ENCODE results near the gene BDKRB1. TPM values are rescaled to one million over a fixed set of nuclear protein-coding genes. Genes with fewer than 3 reads are reported as not detected.

BDKRB1 gene
- total RNA-seq, 1 experiment from 2014 or later, result not detected

Small RNAs within 50 kb of the gene (small RNA-seq; reads per million reads assigned to genes)
- 0 reads per million in 2 experiments for gene CKS1BP1

Other genes with a start within 250 kb of the BDKRB1 start
- 0.06 and 0.22 TPM in 2 replicates for gene C14orf132, start 216.8 kb upstream of the BDKRB1 start, total RNA-seq (2014; rRNA removed; shearing (Covaris generic))
- gene BDKRB2, start 51.4 kb upstream of the BDKRB1 start, total RNA-seq (2014; rRNA removed; shearing (Covaris generic)), result not detected in 2 replicates
- gene ATG2B, start 107.1 kb downstream of the BDKRB1 start, total RNA-seq (2014; rRNA removed; shearing (Covaris generic)), result 10.1 and 13.1 TPM in 2 replicates
- gene GSKIP, start 107.3 kb downstream of the BDKRB1 start, total RNA-seq (2014; rRNA removed; shearing (Covaris generic)), result 38.6 and 44.0 TPM in 2 replicates
- gene AK7, start 135.9 kb downstream of the BDKRB1 start, total RNA-seq (2014; rRNA removed; shearing (Covaris generic)), result 0.40 and 0.72 TPM in 2 replicates
- 141 and 172 TPM in 2 replicates for gene PAPOLA, start 246.2 kb downstream of the BDKRB1 start, total RNA-seq (2014; rRNA removed; shearing (Covaris generic))